HG02852 (cell line): ENCODE measurements around the gene PSORS1C2.

Experiments
- ATAC-seq: cut with Tn5 transposase; IDR thresholded peaks from one replicate; pipeline ENCODE4 v1.9.1; 2021; ENCODE audit warnings: mild to moderate bottlenecking, moderate library complexity; ENCODE audit not compliant: unreplicated experiment

The PSORS1C2 gene

DNA sequence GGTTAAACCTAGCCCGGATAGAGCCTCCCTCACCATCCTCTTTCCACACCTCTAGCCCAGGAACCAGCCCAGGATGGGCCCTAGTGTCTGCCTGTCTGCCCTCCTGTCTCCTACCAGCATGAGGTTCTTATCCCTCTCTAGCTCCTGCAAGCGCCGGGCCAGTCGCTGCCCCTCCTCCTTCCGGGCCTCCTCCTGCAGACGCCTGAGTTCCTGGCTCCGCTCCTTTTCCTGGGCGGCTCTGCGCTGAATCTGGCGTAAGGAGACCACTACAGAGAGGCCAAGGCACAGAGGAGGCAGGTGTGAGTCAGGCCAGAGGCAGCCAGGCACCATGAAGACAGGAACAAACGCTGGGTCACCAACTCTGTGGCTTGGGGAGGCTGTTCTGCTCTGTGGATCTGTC lies 4.3 kb upstream of the PSORS1C2 start:
- ATAC-seq, result no peak

DNA sequence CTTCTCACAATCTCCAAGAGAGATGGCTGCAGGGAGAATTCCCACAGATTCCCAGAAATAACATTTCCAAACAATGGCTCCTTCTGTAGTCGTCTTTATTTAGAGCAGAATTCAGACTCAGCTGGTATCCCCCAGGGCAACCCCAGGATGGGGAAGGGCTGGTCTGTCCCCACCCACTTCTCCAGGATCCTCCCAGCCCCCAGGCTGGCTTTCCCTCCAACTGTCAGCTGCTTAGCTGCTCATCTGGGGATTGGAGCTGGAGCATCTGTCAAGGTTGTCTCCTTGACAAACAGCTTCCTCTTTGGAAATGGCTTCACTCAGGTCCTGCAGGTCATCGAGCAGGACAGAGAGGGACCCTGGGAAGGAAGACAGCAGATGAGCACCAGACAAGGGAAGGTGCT lies 3.5 kb upstream of the PSORS1C2 start:
- no peak for ATAC-seq

DNA sequence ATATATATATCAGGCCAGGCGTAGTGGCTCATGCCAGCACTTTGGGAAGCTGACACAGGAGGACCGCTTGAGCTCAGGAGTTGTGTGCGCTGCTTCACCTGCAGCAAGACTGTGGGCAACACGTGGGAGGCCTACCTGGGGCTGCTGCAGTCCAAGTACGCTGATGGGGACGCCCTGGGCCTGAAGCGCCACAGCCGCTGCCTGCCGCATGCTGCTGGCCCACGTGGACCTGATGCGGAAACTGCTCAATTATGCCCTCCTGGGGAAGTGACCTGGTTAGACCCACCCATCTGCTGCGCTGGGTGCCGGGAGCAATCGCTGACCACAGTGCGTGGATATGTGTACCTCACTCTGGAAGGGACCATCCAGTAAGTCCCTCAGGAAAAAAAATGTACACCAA lies 1.8 kb upstream of the PSORS1C2 start:
- ATAC-seq, result no peak

DNA sequence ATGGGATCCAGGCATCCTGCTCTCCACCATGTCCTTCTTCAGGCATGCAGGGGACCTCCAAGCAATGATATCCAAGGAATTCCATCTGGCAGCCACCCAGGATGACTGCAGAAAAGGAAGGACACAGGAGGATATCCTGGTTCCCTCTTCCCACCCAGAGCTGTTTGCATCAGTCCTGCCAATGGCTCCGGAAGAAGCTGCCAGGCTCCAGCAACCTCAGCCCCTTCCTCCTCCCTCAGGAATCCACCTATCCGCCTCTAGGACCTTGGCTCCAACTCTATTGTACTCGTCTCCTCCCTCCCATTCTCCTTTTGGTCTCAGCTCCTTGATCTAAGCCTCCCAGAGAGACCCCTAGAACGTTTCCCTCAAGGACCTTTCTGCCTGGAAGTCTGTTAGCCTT lies 733 bp upstream of the PSORS1C2 start:
- ATAC-seq, result no peak

DNA sequence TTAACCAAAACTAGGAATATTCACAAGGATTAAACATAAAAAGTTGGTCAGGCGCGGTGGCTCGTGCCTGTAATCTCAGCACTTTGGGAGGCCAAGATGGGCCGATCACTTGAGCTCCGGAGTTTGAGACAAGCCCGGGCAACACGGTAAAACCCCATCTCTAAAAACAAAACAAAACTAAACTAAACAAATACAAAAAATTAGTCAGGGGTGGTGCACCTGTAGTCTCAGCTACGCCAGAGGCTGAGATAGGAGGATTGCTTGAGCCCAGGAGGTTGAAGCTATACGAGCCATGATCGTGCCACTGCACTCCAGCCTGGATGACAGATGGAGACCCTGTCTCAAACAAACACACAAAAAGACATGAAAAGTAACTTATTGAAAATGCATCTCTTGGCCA lies 3.2 kb downstream of the PSORS1C2 start:
- ATAC-seq, result no peak

DNA sequence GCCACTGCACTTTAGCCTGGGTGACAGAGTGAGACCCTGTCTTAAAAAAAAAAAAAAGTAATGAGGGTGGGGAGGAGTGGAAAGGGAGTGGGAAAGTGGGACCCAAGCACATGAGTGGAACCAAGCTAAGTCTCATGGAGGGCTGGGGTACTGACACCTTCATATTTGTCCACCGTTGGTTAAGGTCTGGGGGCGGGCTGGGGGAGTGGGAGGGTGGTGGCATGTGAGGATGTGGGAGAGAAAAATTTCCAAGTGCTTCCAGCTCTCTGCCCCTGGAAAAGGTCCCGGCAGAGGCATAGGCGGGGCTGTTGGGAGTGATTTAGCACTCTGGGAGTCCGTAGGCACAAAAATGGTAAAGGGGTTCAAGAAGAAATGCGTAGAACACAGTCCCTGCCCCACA lies 6.1 kb downstream of the PSORS1C2 start:
- ATAC-seq, result no peak

DNA sequence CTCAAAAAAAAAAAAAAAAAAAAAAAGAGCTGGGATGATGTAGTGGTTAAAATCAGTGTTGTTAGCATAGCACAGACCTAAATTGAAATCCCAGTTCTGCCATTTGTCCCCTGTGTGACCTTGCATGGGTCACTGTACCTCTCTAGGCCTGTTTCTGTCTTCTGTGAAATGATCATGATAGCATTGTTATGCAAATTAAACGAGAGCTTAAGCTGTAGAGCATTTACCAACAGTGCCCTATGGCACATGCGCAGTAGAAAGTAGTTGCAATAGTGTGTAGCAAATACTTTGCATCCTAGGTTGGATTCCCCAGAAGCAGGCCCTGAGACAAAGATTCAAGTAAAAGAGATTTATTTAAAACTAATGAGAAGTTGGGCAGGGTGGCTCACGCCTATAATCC lies 7.3 kb downstream of the PSORS1C2 start:
- no peak for ATAC-seq

DNA sequence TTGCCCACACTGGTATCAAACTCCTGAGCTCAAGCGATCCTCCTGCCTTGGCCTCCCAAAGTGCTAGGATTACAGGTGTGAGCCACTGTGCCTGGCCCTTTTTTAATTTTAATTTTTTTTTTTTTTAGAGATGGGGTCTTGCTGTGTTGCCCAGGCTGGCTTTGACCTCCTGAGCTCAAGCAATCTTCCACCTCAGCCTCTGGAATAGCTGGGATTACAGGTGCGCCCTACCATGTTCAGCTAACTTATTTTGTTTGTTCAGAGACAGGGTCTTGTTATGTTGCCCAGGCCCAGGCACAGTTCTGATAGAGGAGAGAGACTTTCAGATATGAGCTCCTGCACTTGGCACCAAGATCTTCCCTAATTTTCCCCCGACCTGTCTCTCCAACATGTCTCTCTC lies 8.1 kb downstream of the PSORS1C2 start:
- no peak for ATAC-seq

DNA sequence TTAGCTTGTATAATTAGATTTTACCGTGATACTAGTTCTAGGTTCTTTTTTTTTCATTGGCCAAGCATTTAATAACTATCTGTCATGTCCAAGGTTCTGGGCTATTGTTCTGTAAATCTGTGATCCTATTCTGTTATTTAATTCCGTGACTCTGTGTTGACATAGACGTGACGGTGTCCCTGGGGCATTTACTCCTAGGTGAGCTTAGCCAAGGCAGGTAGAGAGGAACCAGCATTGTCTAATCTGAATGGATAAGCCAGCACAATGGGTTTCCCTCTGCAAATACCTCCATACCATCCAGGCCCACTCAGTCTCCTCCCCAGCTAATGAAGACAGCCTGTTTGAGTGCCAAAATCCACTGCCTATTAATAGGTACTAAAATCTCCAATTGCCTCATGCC lies 9.7 kb downstream of the PSORS1C2 start:
- no peak for ATAC-seq

DNA sequence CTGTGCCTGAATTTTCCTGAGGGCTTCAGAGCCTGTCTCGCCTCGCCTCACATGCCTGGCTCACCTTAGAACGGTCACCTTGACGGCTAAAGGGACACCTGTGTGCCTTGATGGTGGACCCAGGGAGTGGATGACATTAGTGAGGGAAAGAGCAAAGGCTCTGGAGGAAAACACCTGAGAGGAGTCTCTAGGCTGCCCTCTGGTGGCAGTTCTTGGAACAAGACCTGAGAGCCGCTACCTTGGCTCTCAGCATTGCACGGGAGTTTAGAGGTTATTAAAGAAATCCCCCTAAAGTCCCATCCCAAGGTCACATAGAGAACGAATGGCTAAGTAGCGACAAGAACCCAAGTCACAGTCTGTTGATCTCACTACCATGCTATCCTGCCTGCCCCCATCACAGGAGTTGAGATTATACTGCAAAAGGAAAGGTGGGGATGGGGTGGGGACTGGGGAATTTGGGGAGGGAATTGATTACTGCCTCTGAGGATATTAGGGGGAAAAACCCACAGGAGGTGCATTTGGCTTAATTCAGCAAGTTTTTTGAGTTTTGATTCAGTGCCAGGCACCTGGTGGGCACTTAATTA lies 10.7 kb downstream of the PSORS1C2 start:
- no peak for ATAC-seq

DNA sequence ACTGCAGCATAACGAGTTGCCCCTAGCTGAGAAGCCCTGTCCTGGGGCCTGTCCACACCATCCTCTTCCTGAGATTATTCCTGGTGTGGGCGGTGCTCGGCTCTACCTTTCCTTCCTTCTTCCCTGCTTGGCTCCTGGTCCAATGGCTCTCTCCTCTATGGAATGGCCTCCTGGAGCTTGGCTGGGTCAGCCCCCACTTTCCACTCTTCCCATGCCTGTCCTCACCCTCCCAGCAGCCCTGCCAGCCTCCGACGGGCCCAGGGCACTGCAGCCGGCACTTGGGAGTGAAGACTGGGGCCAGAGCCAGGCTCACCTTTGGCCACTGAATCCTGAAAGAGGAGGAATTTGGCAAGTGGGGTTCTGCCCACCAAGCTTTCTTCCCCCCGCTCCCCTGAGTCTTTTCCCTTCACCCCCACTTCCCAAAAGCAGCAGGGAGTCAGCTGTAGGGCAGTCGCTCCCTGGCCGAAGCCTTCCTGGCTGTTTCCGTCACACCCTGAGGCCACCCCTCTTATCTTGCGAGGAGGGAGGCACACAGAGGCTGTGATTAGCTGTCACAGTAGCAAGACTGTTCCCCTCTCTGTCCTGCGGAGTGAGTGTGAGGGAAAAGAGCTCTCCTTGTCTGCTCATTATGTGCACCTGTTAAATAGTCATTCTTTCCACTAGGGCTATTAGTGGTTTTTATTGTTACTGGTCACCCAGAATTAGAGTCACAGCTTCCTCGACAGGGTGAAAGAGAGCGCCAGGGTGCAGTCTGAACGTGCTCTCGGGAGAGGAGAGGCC lies 12.3 kb downstream of the PSORS1C2 start:
- ATAC-seq, result no peak

DNA sequence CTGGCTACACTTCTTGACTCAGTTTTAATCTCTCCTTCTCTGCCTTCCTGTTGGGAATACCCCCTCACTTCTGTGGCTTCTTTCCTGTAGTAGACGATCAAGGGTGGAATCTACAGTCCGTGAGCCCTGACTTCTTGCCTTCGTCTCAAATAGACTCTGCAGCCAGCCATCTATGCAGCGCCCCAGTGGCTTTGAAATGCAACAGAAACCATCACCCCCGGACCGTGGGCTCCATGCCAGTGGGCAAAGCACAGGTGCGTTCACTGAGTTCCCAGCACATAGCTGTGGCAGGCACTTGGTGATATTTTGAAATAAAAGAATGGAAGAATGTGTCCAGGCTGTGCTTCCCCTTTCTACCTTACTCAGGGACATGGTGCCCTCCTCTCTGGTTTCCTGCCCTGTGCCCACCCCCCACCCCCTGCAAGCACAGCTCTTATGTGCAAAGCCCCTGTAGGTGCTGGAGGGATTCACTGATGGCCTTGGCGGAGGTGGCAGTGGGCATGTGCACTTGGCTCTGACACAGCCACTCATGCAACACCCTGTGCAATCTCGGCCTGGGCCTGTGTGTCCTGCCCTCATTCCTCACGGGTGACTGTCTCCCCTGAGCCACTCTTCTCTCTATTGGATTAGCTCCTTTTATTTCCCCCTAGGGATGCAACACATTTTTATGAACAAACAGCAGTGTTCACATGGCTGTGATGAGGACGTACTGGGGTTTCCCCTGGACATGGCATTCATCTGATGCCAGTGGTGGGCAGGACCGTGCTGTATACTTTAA lies 13.1 kb downstream of the PSORS1C2 start:
- ATAC-seq, result no peak

DNA sequence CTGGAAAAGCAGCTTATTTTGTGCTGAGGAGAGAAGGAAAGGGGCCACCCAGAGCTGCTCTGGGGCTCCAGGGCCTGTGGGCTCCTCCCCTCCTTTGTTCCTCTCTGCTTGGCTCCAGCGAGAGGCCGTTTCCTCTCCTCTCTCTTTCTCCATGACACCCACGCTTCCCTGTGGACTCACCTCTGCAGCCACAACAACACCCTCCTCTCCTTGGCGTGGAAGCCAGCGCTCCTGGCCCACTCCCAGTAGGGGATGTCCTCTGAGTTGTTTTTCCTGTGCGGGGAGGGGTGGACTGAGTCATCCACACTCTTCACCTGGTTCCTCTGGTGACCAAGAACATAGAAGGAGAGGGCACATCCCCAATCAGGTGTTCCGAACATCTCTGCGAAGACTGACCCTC lies 13.7 kb downstream of the PSORS1C2 start:
- ATAC-seq, result no peak

DNA sequence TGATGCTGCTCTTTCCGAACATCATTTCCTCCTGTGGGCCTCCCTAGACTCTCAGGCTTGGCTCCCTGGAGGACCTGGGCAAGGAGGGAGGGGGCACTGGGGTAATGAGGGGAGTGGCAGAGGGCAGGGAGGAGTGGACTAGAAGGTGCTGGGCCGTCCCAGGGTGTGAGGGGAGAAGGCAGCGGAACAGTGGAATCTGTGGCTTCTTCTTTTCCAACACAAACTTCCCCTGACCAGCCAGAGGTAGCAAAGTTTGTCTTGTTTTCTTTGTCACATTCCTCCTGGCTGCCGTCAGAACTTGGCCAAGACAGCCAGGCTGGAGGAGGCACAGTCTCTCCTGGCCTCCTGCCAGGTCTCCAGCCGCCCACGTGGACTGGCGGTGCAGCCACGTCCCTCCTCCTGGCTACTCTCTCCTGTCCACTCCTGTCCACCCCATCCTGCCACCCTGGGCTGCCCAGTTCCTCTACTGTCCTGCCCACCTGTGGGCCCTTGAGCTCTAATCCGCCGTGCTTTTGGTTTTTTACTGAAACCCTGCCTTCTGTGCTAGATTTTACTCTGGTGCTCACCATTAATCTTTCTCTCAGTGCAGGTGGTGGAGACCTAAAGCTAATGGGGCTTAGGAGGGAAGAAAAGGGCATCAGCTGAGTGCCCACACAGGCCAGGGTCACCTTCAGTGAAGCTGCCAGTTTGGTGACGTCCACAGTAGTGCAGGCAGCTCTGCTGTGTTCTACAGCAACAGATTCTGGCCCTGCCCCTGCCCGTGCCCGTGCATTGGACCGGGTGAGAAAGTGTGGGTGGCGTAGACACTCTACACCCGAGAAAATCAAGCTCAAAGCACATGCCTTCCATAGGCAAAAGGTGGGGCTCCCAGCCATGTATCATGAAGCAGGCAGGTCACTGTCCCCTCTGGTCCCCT lies 15.8 kb downstream of the PSORS1C2 start:
- no peak for ATAC-seq

DNA sequence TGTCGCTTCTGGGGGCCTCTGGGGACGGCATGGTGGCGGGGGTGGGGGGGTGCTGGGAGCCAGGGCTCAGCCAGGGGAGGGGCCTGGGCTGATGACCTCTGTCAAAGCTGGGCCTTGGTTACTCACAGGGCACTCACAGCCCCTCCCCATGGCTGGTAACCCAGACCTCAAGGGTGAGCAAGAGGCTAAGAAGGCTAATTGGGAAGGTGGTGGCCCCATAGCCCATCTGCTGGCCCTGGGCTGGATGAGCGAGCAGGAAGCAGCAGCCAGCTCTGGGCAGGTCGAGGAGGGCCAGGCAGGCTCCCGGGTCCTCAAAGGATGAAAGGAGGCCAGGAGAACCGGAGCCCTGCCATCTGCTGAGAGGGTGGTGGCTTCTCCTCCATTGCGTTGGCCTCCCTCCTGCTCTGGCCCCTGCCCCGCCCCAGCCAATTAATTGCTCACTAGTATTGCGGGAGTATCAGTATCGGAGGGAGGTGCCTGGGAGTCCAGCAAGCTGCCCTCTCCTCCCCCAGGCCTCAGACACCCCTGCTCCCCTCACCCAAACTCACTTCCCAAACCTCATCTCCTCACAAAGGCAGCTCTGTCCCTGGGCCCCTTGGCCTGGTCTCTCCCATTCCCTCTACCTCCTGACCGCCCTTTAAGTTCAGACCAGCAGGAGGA lies 17.6 kb downstream of the PSORS1C2 start:
- ATAC-seq, result no peak

DNA sequence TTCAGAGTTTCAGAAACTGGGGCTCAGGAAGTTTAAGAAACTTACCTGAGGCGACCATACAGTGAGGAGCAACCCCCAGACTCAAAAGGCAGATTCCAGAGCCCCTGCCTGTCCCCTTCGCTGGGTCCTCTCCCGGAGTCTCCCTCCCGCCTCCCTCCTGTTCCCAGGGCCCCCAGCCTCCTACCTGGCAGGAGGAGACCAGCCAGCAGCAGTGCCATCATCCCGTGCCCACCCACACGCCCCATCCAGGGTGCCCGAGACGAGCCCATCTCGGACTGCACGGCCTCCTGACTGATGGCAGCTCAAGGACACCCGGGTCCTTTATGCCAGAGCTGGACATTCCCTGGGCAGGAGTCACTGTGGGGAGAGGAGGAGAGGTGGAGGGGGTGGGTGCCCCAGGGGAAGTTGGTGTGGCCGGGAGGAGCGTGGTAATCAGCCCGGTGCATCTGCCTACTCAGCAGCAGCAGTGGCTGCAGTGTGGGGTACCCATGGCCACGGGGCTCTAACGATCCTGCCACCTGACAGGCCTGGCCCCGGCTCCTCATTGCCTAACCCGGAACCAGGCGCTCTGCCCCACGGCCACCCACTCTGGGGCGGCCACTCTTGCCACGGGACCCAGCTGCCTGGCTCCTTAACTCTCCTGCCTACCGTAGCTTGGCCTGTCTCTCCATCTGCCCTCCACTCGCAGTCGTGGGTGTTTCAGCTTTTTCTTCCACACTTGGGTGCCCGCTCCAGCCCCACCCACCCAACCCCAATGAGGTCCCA lies 18.5 kb downstream of the PSORS1C2 start, which contains the start of gene CDSN:
CDSN (minus strand) TSS at position 296 of the 765 bp plus-strand sequence; CDS start at position 269, 27 bp downstream.
- no peak for ATAC-seq

DNA sequence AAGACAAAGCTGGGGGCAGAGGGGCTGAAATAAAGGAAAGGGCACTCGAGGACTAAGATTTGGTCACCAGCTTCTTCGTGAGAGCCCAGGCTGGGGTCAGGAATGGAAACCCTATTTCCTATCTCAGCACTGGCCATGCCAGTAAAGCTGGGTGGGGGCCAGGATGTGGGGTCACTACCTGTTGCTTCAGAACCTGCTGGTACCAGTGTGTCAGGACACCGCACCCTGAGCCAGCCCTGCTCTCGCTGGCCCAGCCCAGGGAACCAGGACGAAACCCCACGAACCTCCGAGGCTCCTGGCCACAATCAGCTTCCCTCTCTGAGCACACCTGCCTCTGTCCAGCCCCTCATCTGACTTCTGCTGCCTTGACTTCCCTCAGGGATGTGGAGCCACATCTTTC lies 20.7 kb downstream of the PSORS1C2 start:
- no peak for ATAC-seq

DNA sequence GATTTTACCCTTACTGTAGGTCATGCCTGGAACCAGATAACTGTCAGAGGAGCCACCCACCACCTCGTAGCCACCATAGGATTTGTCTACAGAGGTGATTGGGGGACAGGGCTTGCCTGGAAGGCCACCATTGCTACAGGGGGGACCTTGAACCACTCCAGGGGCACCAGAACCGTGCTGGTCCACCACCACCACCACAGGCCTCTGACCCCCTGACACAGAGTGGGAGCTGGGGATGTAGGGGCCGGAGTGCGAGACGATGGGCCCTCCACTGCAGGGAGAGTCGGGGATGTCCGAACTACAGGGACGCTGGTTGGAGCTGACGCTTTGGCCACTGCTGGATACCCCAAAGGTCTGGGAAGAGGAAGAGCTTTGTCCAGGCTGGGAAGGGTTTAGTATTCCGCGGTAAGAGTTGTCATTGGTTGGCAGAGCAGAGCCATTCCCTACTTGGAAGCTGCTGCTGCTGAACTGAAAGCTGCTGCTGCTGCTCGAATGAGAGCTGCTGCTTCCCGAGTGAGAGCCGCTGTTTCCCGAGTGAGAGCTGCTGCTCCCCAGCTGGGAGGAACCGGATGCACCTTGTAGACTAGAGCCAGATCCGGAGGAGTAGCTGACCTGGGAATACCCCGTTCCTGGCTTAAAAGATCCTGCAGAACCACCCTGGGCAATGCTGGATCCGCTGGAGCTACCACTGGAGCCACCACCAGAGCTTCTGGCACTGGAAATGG lies 22.0 kb downstream of the PSORS1C2 start:
- ATAC-seq, result no peak
